ENCODE results near the gene RD3L.

The RD3L gene

DNA sequence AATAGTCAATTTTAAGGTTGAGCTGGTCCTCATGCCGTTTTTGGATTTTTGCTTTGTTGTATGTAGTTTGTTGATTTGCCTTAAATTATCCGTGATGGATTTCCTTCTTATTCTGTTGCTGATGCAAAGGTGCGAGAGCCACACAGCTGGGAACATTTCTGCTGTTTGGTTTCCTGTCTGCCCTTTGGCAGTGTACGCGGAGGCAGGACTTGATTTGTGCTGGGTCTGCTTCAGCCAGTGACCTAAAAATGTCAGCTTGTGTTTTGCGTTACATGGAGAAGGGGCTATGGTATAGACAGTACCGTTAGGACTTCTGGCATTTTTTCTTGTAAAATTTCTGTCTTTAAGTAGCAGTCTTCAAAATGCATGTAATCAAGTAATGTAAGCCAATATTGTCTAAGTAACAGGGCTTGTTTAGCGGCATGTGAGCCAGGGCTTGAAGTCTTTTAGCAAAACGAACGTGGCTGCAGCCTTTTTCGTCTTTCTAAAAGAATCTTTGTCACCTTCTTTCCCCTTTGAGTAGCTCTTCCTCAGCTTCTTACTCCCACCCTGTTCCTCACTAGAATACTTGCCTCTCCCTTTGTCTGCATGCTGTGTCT is 18.2 kb upstream of the RD3L start:
- 84 to 86% methylated on average over 10 of the region's 11 CpGs for WGBS, 2 experiments (ENCODE audit: insufficient coverage in 2 of 2)
- no peaks in the 10 kb centered on the region for H3K9me3 ChIP-seq (ENCODE audit: control insufficient read depth, low read length)
- H3K36me3 ChIP-seq (ENCODE audit: control insufficient read depth, insufficient read depth, low read length): no peaks in the 10 kb centered on the region
- H3K4me1 ChIP-seq (ENCODE audit: control insufficient read depth, insufficient read depth, low read length, poor library complexity, severe bottlenecking): no peaks in the 10 kb centered on the region
- no peak overlapping the region for H3K4me3 ChIP-seq (ENCODE audit: extremely low read depth, insufficient read depth, low read length, poor library complexity, severe bottlenecking)
- H3K27ac ChIP-seq (ENCODE audit: low read depth, low read length, severe bottlenecking): no peak overlapping the region

DNA sequence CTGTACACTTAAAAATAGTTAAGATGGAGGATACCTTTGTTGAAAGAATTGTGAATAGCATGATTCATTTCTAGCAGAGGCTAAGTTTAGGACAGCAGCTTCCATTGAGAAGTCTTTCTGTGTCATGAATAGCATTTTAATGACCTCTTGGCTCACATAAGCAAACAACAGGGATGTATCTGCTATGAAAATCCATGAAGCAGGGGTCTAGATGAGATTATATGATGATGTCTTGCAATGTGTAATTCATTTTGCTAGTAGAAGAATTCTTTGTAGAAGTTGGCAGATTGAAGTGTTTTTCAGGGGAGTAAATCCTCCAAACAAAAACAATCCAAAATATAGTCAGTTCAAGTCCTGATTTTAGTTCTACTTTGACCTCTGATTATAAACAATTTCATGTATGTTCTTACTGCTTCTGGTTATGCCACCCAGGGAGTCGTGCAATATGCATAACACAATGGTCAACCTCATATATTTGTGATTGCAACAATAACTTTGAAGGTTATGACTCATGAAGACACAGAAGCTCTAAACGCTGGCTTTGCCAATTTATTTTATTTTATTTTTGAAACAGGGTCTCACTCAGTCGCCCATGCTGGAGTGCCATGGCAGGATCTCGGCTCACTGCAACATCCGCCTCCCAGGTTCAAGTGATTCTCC is 6.9 kb upstream of the RD3L start:
- Histone ChIP-seq H3K27ac (ENCODE audit: low read depth, low read length, severe bottlenecking) (no peak overlapping the region), H3K9me3 (ENCODE audit: control insufficient read depth, low read length) (no peaks in the 10 kb centered on the region), H3K4me3 (ENCODE audit: extremely low read depth, insufficient read depth, low read length, poor library complexity, severe bottlenecking) (no peak overlapping the region), H3K4me1 (ENCODE audit: control insufficient read depth, insufficient read depth, low read length, poor library complexity, severe bottlenecking) (no peaks in the 10 kb centered on the region), H3K36me3 (ENCODE audit: control insufficient read depth, insufficient read depth, low read length) (no peaks in the 10 kb centered on the region)
- WGBS, 2 experiments (ENCODE audit: insufficient coverage in 2 of 2): 87 to 93% methylated on average over 4 to 5 of the region's 5 CpGs

DNA sequence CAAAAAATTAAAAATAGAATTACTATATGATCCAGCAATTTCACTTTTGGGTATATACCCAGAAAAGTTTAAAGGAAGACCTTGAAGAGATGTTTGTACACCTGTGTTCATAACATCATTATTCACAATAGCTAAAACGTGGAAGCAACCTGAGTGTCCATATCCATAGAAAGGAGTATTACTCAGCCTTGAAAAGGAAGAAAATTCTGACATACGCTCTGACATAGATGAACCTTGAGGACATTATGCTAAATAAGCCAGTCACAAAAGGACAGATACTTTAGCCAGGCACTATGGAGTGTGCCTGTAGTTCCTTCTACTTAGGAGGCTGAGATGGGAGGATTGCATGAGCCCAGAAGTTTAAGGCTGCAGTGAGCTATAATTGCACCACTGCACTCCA is 6.1 kb upstream of the RD3L start:
- H3K4me1 ChIP-seq (ENCODE audit: control insufficient read depth, insufficient read depth, low read length, poor library complexity, severe bottlenecking): no peaks in the 10 kb centered on the region
- H3K27ac ChIP-seq (ENCODE audit: low read depth, low read length, severe bottlenecking): no peak overlapping the region
- 67 to 100% methylated on average over 1 to 2 of the region's 2 CpGs for WGBS, 2 experiments (ENCODE audit: insufficient coverage in 2 of 2)
- H3K36me3 ChIP-seq (ENCODE audit: control insufficient read depth, insufficient read depth, low read length): no peaks in the 10 kb centered on the region
- no peaks in the 10 kb centered on the region for H3K9me3 ChIP-seq (ENCODE audit: control insufficient read depth, low read length)
- H3K4me3 ChIP-seq (ENCODE audit: extremely low read depth, insufficient read depth, low read length, poor library complexity, severe bottlenecking): no peak overlapping the region

DNA sequence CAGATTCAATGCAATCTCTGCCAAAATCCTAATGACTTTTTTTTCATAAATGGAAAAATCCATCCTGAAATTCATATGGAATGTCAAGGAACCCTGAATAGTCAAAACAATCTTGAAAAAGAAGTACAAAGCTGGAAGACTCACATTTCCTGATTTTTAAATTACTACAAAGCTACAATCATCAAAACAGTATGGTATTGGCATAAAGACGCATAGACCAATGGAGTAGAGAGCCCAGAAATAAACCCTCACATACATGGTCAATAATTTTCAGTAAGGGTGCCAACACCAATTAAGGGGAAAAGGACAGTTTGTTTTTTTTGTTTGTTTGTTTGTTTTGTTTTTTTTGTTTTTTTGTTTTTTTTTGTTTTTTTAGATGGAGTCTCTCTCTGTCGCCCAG is 4.6 kb upstream of the RD3L start:
- no peak overlapping the region for H3K27ac ChIP-seq (ENCODE audit: low read depth, low read length, severe bottlenecking)
- no peaks in the 10 kb centered on the region for H3K36me3 ChIP-seq (ENCODE audit: control insufficient read depth, insufficient read depth, low read length)
- H3K9me3 ChIP-seq (ENCODE audit: control insufficient read depth, low read length): no peaks in the 10 kb centered on the region
- H3K4me1 ChIP-seq (ENCODE audit: control insufficient read depth, insufficient read depth, low read length, poor library complexity, severe bottlenecking): no peaks in the 10 kb centered on the region
- H3K4me3 ChIP-seq (ENCODE audit: extremely low read depth, insufficient read depth, low read length, poor library complexity, severe bottlenecking): no peak overlapping the region
- 67 to 100% methylated on average over 1 of the region's 2 CpGs for WGBS, 2 experiments (ENCODE audit: insufficient coverage in 2 of 2)

DNA sequence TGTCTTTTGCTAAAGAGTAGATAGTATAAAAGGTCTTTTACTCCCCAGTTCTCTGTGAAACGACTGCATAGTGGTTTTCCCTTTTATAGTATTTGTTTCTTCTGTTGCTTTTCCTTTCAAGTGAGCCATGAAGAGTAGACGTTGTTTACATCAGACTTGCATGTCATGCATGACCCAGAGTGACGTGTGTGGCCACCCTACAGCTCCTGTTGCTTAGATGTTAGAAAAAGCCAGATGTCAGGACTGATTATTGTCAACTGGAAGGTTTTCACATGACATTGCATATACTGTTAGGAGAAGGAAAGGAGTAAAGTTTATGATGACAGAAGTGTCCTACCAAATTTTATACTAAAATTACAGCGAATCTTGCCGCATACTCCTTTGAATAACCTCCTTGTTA is 1.3 kb upstream of the RD3L start:
- no peak overlapping the region for H3K27ac ChIP-seq (ENCODE audit: low read depth, low read length, severe bottlenecking)
- WGBS, 2 experiments (ENCODE audit: insufficient coverage in 2 of 2): 70 to 72% methylated on average over 3 of the region's 5 CpGs
- H3K4me1 ChIP-seq (ENCODE audit: control insufficient read depth, insufficient read depth, low read length, poor library complexity, severe bottlenecking): no peaks in the 10 kb centered on the region
- H3K36me3 ChIP-seq (ENCODE audit: control insufficient read depth, insufficient read depth, low read length): no peaks in the 10 kb centered on the region
- no peaks in the 10 kb centered on the region for H3K9me3 ChIP-seq (ENCODE audit: control insufficient read depth, low read length)
- H3K4me3 ChIP-seq (ENCODE audit: extremely low read depth, insufficient read depth, low read length, poor library complexity, severe bottlenecking): no peak overlapping the region

DNA sequence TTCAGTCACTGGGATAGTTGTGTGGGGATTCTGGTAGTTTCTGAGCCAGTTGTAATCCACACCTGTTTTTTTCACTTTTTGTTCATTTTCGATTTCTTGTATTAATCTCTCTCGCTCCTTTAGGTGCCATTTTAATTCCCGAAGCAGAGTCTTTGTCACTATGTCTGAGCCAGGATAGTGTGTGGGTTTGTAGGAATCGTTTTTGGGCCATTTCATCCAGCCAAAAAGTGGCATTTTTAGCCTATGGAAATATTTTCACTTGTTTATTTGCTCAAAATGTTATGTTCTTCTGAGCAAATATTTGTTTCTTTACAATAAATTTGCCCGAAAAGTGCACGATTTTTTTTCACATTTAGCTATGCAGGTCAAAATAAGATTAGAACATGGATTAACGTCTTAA is 867 bp downstream of the RD3L start:
- H3K4me3 ChIP-seq (ENCODE audit: extremely low read depth, insufficient read depth, low read length, poor library complexity, severe bottlenecking): no peak overlapping the region
- H3K27ac ChIP-seq (ENCODE audit: low read depth, low read length, severe bottlenecking): no peak overlapping the region
- 69 to 78% methylated on average over 4 to 6 of the region's 7 CpGs for WGBS, 2 experiments (ENCODE audit: insufficient coverage in 2 of 2)
- no peaks in the 10 kb centered on the region for H3K4me1 ChIP-seq (ENCODE audit: control insufficient read depth, insufficient read depth, low read length, poor library complexity, severe bottlenecking)
- no peaks in the 10 kb centered on the region for H3K9me3 ChIP-seq (ENCODE audit: control insufficient read depth, low read length)
- H3K36me3 ChIP-seq (ENCODE audit: control insufficient read depth, insufficient read depth, low read length): no peaks in the 10 kb centered on the region

DNA sequence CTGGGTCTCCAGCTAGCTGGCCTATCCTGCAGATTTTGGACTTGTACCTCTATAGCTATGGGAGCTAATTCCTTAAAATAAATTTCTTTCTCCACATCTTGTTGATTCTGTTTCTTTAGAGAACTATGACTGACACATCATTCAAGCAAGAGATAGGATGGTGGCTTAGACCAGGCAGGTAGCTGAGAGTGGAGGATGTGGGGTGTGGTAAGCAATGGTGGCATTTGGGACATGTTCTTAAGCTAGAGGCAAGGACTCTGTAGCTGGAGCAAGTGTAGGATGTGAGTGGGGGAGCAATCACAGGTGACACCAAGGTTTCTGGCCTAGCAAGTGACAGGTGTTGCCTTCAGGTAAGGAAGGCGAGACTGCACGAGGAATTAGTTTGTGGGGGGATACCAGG is 7.2 kb downstream of the RD3L start:
- H3K9me3 ChIP-seq (ENCODE audit: control insufficient read depth, low read length): no peaks in the 10 kb centered on the region
- WGBS, 2 experiments (ENCODE audit: insufficient coverage in 2 of 2): 79 to 87% methylated on average over 2 of the region's 2 CpGs
- H3K4me3 ChIP-seq (ENCODE audit: extremely low read depth, insufficient read depth, low read length, poor library complexity, severe bottlenecking): no peak overlapping the region
- no peaks in the 10 kb centered on the region for H3K4me1 ChIP-seq (ENCODE audit: control insufficient read depth, insufficient read depth, low read length, poor library complexity, severe bottlenecking)
- no peak overlapping the region for H3K27ac ChIP-seq (ENCODE audit: low read depth, low read length, severe bottlenecking)
- no peaks in the 10 kb centered on the region for H3K36me3 ChIP-seq (ENCODE audit: control insufficient read depth, insufficient read depth, low read length)

DNA sequence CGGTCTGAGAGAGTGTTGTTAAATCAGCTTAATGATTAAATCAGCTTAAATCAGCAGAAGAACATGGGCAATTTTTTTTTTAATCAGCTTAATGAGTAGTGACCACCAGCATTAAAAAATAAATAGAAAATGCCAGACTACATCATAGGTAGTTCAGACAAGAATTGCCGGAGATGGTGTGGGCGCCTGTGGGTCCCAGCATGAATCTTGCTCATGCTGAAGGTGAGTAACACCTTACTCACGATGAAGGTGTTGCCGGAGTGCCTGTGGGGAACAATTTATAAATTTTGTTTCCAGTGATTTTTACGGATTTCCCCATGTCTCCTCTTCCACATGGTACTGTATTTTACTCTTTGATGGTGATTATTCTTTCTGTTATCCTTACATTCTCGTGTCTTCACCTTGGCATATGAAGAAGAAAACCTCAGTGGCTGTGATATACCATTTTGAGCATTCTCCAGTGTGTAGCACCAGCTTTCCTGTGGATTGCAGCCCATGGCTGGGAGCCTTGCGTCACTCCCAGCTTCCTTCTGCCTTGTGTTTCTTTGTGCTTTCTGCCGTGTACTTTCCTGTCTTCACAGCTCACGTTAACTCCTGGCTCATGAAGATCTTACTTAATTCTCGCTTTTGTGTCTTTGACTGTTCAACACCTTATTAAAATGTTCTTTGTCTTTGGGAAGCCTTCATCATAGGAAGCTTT is 9.4 kb downstream of the RD3L start:
- H3K36me3 ChIP-seq (ENCODE audit: control insufficient read depth, insufficient read depth, low read length): no peaks in the 10 kb centered on the region
- H3K27ac ChIP-seq (ENCODE audit: low read depth, low read length, severe bottlenecking): no peak overlapping the region
- no peaks in the 10 kb centered on the region for H3K4me1 ChIP-seq (ENCODE audit: control insufficient read depth, insufficient read depth, low read length, poor library complexity, severe bottlenecking)
- 83 to 85% methylated on average over 5 to 8 of the region's 11 CpGs for WGBS, 2 experiments (ENCODE audit: insufficient coverage in 2 of 2)
- H3K9me3 ChIP-seq (ENCODE audit: control insufficient read depth, low read length): no peaks in the 10 kb centered on the region
- H3K4me3 ChIP-seq (ENCODE audit: extremely low read depth, insufficient read depth, low read length, poor library complexity, severe bottlenecking): no peak overlapping the region

DNA sequence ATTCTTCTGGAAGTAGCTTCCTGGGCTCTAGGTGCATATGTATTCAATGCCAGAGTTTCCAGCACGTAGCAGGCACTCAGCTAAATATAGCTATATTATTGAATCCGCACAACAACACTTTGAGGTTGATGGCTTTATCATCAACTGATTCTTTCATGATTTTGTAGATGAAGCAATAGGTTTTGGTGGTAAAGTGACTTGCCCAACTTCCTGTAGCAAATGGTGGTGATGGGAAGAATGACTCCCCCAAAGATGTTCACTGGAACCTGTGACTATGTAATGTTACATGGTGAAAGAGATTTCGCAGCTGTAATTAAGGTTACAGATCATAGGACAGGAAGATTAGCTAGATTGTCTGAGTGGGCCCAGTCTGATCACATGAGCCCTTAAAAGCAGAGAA is 10.9 kb downstream of the RD3L start:
- no peaks in the 10 kb centered on the region for H3K4me1 ChIP-seq (ENCODE audit: control insufficient read depth, insufficient read depth, low read length, poor library complexity, severe bottlenecking)
- H3K36me3 ChIP-seq (ENCODE audit: control insufficient read depth, insufficient read depth, low read length): no peaks in the 10 kb centered on the region
- WGBS, 2 experiments (ENCODE audit: insufficient coverage in 2 of 2): 91 to 94% methylated on average over 1 to 2 of the region's 3 CpGs

DNA sequence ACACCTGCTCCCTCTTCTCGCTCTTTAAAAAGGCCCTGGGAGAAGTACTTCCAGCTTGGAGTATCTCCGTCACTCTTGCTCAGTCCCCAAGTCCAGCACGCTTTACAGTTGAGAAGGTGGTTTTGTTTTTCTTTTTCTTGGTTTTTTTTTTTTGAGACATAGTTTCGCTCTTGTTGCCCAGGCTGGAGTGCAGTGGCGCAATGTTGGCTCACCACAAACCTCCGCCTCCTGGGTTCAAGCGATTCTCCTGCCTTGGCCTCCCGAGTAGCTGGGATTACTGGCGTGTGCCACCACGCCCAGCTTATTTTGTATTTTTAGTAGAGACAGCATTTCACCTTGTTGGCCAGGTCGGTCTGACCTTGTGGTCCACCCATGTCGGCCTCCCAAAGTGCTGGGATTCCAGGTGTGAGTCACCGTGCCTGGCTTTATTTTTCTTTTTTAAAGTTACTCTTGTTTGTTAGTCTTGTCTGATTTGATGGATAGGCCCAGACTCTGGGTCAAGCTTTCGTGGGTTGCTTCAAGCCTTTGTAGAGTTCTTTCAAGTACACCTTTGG is 12.2 kb downstream of the RD3L start:
- H3K27ac ChIP-seq (ENCODE audit: low read depth, low read length, severe bottlenecking): no peak overlapping the region

More for the DNA sequence above, 10.9 kb downstream of the RD3L start:
- Histone ChIP-seq H3K9me3 (ENCODE audit: control insufficient read depth, low read length) (no peaks in the 10 kb centered on the region), H3K27ac (ENCODE audit: low read depth, low read length, severe bottlenecking) (no peak overlapping the region), H3K4me3 (ENCODE audit: extremely low read depth, insufficient read depth, low read length, poor library complexity, severe bottlenecking) (no peak overlapping the region)

More for the DNA sequence above, 12.2 kb downstream of the RD3L start:
- Histone ChIP-seq H3K9me3 (ENCODE audit: control insufficient read depth, low read length) (no peaks in the 10 kb centered on the region), H3K4me3 (ENCODE audit: extremely low read depth, insufficient read depth, low read length, poor library complexity, severe bottlenecking) (no peak overlapping the region), H3K4me1 (ENCODE audit: control insufficient read depth, insufficient read depth, low read length, poor library complexity, severe bottlenecking) (no peaks in the 10 kb centered on the region), H3K36me3 (ENCODE audit: control insufficient read depth, insufficient read depth, low read length) (no peaks in the 10 kb centered on the region)
- 93 to 95% methylated on average over 13 to 14 of the region's 14 CpGs for WGBS, 2 experiments (ENCODE audit: insufficient coverage in 2 of 2)
